ENCODE results near the gene CDCP2.
"Not testable (repeated sequence)": the region's sequence is repeated elsewhere in the genome, so short reads cannot be mapped to it uniquely, and the experiment has no call there.

CDCP2 gene

DNA sequence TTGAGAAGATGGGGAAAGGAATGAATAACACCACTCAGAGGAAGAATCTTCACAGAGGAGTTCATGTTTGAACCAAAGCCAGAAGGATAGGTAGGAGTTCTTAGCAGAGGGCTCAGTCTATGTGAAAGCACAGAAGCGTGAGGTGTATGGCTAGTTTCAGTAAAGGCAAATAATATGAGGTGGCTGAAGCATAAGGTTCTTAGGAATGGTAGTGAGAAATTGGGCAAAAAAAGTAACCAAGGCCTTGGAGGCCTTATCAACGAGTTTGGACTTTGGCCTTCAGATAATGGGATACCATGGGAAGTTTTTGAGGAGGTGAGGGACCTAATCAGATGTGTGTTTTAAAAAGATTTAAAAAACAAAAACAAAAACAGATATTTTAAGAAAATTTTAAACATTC lies 52.3 kb downstream of the CDCP2 start:
- no peak for DNase-seq (ENCODE audit: extremely low read depth, insufficient read length)
- Histone ChIP-seq H3K4me3 (replicated peaks; ENCODE audit: low read depth, low read length) (no peak overlapping the region), H3K36me3 (ENCODE audit: control insufficient read depth, insufficient read depth, low read length) (peaks cover 4% of the 10 kb centered on the region), H3K27me3 (replicated peaks; ENCODE audit: control insufficient read depth, insufficient read depth, low read length) (no peaks in the 10 kb centered on the region)
- TF ChIP-seq, protein P1, sequence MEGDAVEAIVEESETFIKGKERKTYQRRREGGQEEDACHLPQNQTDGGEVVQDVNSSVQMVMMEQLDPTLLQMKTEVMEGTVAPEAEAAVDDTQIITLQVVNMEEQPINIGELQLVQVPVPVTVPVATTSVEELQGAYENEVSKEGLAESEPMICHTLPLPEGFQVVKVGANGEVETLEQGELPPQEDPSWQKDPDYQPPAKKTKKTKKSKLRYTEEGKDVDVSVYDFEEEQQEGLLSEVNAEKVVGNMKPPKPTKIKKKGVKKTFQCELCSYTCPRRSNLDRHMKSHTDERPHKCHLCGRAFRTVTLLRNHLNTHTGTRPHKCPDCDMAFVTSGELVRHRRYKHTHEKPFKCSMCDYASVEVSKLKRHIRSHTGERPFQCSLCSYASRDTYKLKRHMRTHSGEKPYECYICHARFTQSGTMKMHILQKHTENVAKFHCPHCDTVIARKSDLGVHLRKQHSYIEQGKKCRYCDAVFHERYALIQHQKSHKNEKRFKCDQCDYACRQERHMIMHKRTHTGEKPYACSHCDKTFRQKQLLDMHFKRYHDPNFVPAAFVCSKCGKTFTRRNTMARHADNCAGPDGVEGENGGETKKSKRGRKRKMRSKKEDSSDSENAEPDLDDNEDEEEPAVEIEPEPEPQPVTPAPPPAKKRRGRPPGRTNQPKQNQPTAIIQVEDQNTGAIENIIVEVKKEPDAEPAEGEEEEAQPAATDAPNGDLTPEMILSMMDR (IDR thresholded peaks at IDR 0.05; ENCODE audit: insufficient read depth, low read length, poor library complexity, severe bottlenecking), result no peak

GRCh38 chr1:54099061-54099610 lies 53.7 kb downstream of the CDCP2 start:
- TF ChIP-seq, protein P1 (IDR thresholded peaks at IDR 0.05; ENCODE audit: insufficient read depth, low read length, poor library complexity, severe bottlenecking), result no peak
- peaks cover 4% of the 10 kb centered on the region for H3K36me3 ChIP-seq (ENCODE audit: control insufficient read depth, insufficient read depth, low read length)
- no peak for DNase-seq (ENCODE audit: extremely low read depth, insufficient read length)
- no peak overlapping the region for H3K4me3 ChIP-seq (replicated peaks; ENCODE audit: low read depth, low read length)
- H3K27me3 ChIP-seq (replicated peaks; ENCODE audit: control insufficient read depth, insufficient read depth, low read length), result no peaks in the 10 kb centered on the region

- no peak for DNase-seq (ENCODE audit: extremely low read depth, insufficient read length)
- H3K4me3 ChIP-seq (replicated peaks; ENCODE audit: low read depth, low read length), result no peak overlapping the region
- H3K27me3 ChIP-seq (replicated peaks; ENCODE audit: control insufficient read depth, insufficient read depth, low read length), result no peaks in the 10 kb centered on the region
- peaks cover 4% of the 10 kb centered on the region for H3K36me3 ChIP-seq (ENCODE audit: control insufficient read depth, insufficient read depth, low read length)
- TF ChIP-seq, protein P1 (IDR thresholded peaks at IDR 0.05; ENCODE audit: insufficient read depth, low read length, poor library complexity, severe bottlenecking), result no peak
Observed at GRCh38 chr1:54096877-54097240, 55.9 kb downstream of the CDCP2 start.

DNA sequence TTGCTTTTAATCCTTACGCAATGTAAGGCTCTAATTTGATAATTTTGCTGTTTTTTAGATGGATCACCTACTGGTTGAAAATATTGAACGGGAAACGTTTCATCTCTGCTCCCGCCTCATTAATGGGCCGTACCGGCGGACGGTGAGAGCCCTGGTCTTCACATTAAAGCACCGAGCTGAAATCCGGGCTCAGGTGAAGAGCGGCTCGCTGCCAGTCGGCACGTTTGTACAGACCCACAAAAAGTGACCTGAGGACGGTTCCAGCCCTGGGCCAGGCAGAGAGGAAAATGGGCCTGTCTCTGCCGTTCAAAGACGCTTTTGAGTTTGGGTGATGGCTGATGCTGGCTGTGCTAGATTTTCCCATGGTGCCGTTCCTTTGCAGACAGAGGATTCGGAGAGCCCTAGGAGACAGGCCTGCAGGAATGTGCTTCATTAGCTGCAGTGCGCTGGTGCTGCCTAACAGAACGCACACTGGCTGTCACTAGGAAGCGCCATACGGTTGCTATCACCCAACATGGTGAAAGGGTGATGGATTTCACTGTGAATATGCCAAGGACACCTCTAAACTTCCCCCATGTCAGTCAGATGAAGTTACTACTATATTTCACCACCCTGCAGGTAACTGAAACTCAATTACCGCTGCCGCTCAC lies 56.4 kb downstream of the CDCP2 start:
- peaks cover 4% of the 10 kb centered on the region for H3K36me3 ChIP-seq (ENCODE audit: control insufficient read depth, insufficient read depth, low read length)

GRCh38 chr1:54095546-54096226 lies 57.1 kb downstream of the CDCP2 start:
- Histone ChIP-seq H3K27me3 (replicated peaks; ENCODE audit: control insufficient read depth, insufficient read depth, low read length) (no peaks in the 10 kb centered on the region), H3K4me3 (replicated peaks; ENCODE audit: low read depth, low read length) (no peak overlapping the region), H3K36me3 (ENCODE audit: control insufficient read depth, insufficient read depth, low read length) (peaks cover 4% of the 10 kb centered on the region)
- no peak for DNase-seq (ENCODE audit: extremely low read depth, insufficient read length)
- TF ChIP-seq, protein P1 (IDR thresholded peaks at IDR 0.05; ENCODE audit: insufficient read depth, low read length, poor library complexity, severe bottlenecking), result no peak

More for the DNA sequence above, 56.4 kb downstream of the CDCP2 start:
- DNase-seq (ENCODE audit: extremely low read depth, insufficient read length), result no peak
- no peak overlapping the region for H3K4me3 ChIP-seq (replicated peaks; ENCODE audit: low read depth, low read length)
- H3K27me3 ChIP-seq (replicated peaks; ENCODE audit: control insufficient read depth, insufficient read depth, low read length), result no peaks in the 10 kb centered on the region
- TF ChIP-seq, protein P1 (IDR thresholded peaks at IDR 0.05; ENCODE audit: insufficient read depth, low read length, poor library complexity, severe bottlenecking), result no peak

DNA sequence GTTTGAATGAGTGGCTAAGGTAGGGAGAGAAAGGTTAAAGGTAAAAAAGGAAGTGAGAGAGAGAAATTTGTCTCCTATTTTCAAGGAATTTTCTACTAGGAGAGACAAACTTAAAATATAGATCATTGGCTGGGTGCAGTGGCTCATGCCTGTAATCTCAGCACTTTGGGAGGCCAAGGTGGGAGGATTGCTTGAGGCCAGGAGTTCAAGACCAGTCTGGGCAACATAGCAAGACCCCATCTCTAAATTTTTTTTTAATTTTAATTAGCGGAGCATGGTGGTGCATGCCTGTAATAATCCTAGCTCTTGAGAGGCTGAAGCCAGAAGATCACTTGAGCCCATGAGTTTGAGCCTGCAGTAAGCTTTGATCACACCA lies 58.1 kb downstream of the CDCP2 start:
- H3K36me3 ChIP-seq (ENCODE audit: control insufficient read depth, insufficient read depth, low read length); DNase-seq (ENCODE audit: extremely low read depth, insufficient read length); H3K4me3 ChIP-seq (replicated peaks; ENCODE audit: low read depth, low read length); H3K27me3 ChIP-seq (replicated peaks; ENCODE audit: control insufficient read depth, insufficient read depth, low read length): not testable (repeated sequence)

Measured in GM06990 (cell line).